ENCODE data around the gene ELOVL6.

GRCh38 chr4:110074570-110074969 lies 123.8 kb downstream of the ELOVL6 start:
- TF ChIP-seq, protein P1, sequence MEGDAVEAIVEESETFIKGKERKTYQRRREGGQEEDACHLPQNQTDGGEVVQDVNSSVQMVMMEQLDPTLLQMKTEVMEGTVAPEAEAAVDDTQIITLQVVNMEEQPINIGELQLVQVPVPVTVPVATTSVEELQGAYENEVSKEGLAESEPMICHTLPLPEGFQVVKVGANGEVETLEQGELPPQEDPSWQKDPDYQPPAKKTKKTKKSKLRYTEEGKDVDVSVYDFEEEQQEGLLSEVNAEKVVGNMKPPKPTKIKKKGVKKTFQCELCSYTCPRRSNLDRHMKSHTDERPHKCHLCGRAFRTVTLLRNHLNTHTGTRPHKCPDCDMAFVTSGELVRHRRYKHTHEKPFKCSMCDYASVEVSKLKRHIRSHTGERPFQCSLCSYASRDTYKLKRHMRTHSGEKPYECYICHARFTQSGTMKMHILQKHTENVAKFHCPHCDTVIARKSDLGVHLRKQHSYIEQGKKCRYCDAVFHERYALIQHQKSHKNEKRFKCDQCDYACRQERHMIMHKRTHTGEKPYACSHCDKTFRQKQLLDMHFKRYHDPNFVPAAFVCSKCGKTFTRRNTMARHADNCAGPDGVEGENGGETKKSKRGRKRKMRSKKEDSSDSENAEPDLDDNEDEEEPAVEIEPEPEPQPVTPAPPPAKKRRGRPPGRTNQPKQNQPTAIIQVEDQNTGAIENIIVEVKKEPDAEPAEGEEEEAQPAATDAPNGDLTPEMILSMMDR (IDR thresholded peaks at IDR 0.05) = no peak
- no peak for TF ChIP-seq EP300 (IDR thresholded peaks at IDR 0.05)
